A673 (cell line): ENCODE results near the gene TRPM6.

Experiments
- CTCF ChIP-seq: fragments of 300-800, 200-600 bp; sonication (generic); conservative IDR thresholded peaks from 2 replicates; pipeline ENCODE4 v1.5.1; 2017; ENCODE audit warnings: low read depth, mild to moderate bottlenecking, antibody characterized with exemption, low read length, moderate library complexity, mixed read lengths
- EZH2 ChIP-seq: fragments of 200-600 bp; sonication (generic); IDR thresholded peaks from 2 replicates; pipeline ENCODE4 v1.6.1; 2017; ENCODE audit warnings: borderline replicate concordance, low read depth, mild to moderate bottlenecking, mixed read lengths, antibody characterized with exemption, low read length; ENCODE audit not compliant: poor library complexity, severe bottlenecking

- TF ChIP-seq CTCF, result no peak
- TF ChIP-seq EZH2, result no peak
These were observed at the start of gene TRPM6 for GRCh38 chr9:74887041-74887980.
